GM18499 (cell line): ENCODE results near the gene PLA2G4F.
"Not testable (repeated sequence)": the region's sequence is repeated elsewhere in the genome, so short reads cannot be mapped to it uniquely, and the experiment has no call there.

Experiments used
- ATAC-seq: cut with Tn5 transposase; IDR thresholded peaks from one replicate; pipeline ENCODE4 v1.9.1; 2021; ENCODE audit warnings: moderate number of reproducible peaks; ENCODE audit not compliant: insufficient read depth, unreplicated experiment

Gene PLA2G4F

GRCh38 chr15:42102646-42103235, 53.7 kb downstream of the PLA2G4F start:
- no peak for ATAC-seq

DNA sequence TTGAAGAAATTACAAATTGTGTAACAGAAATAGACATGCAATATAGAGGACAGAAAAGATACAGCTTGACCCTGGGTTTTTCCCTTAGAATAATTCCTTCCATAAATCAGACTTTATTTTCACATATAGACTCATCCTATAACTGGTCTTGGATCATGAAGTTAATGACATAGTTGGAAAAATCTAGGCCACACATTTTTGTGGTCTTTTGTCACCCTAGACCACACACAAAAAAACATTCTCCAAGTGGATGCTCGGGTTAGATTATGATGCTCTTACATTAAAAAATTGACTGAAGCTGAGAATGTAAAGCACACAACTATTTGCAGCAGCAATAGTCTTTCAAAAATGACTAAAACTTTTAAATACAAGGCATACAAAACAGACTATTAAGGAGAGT, 54.6 kb downstream of the PLA2G4F start:
- no peak for ATAC-seq

DNA sequence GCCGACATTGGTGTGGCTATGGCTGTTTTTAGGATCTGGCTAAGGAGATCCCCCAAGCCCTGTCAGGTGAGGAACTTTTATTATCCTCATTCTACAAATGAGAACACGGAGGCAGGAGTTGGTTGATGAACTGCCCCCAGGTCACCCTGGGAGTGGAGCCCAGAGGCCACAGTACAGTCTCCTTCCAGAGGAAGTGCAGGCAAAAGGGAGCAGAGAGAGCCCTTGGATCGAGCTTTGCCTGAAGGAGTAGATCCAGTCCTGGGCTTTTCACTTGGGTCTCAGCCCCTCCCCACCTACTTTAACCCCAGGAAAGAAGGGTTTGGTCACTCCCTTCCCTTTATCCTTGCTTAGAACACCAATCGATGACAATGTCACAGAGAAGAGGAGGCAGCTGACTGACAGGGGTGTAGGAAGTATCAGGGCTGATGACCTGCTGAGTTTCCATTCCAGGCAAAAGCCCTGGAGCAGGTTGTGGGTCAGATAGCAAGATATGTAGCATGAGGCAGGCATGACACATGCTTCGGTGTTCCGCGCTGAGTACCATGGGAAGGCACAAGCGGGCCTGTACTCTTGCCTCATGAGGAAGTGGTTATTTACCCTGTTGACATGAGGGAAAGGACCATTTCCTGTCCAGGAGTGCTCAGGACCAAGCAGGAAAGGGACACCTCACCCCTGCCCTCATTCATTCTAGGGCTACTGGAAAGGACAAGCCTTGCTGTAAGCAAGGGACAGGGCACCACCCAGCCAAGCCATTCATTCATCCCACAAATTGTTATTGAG, 56.2 kb downstream of the PLA2G4F start:
- no peak for ATAC-seq

DNA sequence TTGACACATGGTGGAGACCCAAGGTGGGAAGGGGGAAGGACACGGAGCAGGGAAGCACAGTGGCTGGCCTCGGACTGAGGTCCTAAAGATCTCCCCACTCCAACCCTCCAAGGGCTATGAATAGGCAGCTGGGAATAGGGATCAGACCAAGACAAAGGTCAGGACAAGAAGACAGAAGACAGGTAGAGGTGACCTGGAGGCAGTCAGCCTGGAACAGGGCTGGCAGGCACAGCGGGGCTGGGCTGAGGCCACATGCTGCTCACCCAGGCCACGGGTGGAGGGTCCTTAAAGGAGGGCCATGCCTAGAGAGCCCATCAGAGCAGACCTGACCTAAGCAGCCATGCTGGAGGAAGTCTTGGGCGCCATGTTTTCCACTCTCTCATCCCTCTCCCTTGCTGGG, 59.4 kb downstream of the PLA2G4F start:
- no peak for ATAC-seq

- no peak for ATAC-seq
These were observed 61.9 kb downstream of the PLA2G4F start, which contains the start of gene PLA2G4D for GRCh38 chr15:42094512-42094963. Gene PLA2G4D, minus strand, starts transcription at chr15:42094562. Its CDS starts 103 bp downstream, at chr15:42094459.

- no peak for ATAC-seq
These were observed 62.5 kb downstream of the PLA2G4F start for GRCh38 chr15:42093966-42094365.

- ATAC-seq: no peak
These were observed 63.8 kb downstream of the PLA2G4F start for GRCh38 chr15:42092398-42093318.

DNA sequence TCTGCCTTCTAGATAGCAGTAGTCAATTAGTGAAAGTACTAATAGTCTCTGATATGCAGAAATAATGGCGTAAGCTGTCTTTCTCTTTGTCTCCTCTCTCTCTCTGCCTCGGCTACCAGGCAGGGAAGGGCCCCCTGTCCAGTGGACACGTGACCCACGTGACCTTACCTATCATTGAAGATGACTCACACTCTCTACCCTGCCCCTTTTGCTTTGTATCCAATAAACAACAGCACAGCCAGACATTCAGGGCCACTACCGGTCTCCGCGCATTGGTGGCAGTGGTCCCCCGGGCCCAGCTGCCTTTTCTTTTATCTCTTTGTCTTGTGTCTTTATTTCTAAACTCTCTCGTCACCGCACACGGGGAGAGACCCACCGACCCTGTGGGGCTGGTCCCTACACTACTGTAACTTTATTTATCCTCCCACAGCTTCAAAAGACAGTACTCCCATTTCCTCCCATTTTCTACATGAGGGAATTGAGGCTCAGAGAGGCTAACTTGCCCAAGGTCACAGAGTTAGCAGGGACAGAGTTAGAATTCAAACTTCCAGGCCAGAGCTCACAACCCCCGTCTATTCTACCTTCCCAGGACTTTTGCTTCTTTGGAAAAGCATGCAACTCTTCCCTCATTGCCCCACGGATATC, 64.6 kb downstream of the PLA2G4F start:
- ATAC-seq: not testable (repeated sequence)

GRCh38 chr15:42090781-42091180, 65.7 kb downstream of the PLA2G4F start:
- ATAC-seq: no peak

DNA sequence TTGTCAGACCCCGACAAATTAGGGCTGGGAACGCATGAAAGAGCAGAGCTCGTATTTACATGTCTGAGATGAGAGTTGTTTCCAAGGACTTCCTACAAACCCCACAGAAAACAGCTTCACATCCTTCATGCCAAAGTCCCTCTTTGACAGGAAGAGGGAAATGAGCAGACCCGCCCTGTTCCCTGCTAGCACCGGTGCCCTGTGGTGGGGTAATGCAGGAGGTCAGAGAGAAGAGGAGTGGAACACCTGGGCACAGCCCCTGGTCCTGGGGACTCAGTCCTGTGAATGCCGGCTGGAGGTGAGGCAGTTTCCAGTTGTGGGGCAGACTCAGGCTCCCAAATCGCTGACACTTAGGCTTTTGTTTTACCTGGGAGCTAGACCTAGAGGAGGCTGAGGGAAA, 66.1 kb downstream of the PLA2G4F start:
- no peak for ATAC-seq

- no peak for ATAC-seq
These were observed 66.5 kb downstream of the PLA2G4F start for GRCh38 chr15:42089942-42090341.
